Suprapubic skin (tissue), 4 donors: ENCODE measurements around the gene C1orf21.

Source experiments
- CTCF ChIP-seq, 2 donors: fragments of 200-600 bp in 1 of 2; fragments of 450-650 bp in 1 of 2; sonication (generic) in 1 of 2; IDR thresholded peaks; one replicate each; pipeline ENCODE4 v1.5.1; 2016 to 2019; ENCODE audit warnings: antibody characterized with exemption in 2 of 2, mild to moderate bottlenecking in 1 of 2, moderate library complexity in 1 of 2
- EP300 ChIP-seq: sonication (generic); formaldehyde crosslinking; IDR thresholded peaks from one replicate; pipeline ENCODE4 v1.6.1; 2017; ENCODE audit warnings: antibody characterized with exemption
- POLR2A ChIP-seq, 2 donors: fragments of 450-650 bp; IDR thresholded peaks; one replicate each; pipeline ENCODE4 v1.6.1; 2017; ENCODE audit warnings: antibody characterized with exemption in 2 of 2, mild to moderate bottlenecking in 2 of 2, moderate library complexity in 2 of 2
- POLR2AphosphoS5 ChIP-seq, 3 donors: sonication (generic); formaldehyde crosslinking; IDR thresholded peaks; one replicate each; pipeline ENCODE4 v1.6.1; 2017; ENCODE audit warnings: antibody characterized with exemption in 3 of 3

GRCh38 chr1:184428604-184429003 is 41.8 kb downstream of the C1orf21 start:
- no peak for TF ChIP-seq POLR2A (IDR thresholded peaks at IDR 0.05)
- TF ChIP-seq CTCF (IDR thresholded peaks at IDR 0.05) = no peak
- no peak for TF ChIP-seq POLR2AphosphoS5 (IDR thresholded peaks at IDR 0.05)
- no peak for TF ChIP-seq EP300
